Stomach (tissue), 4 donors: ENCODE results near the gene EHMT1.

Experiments used
- EP300 ChIP-seq: sonication (generic); formaldehyde crosslinking; IDR thresholded peaks from one replicate; pipeline ENCODE4 v1.6.1; 2017; ENCODE audit warnings: antibody characterized with exemption
- POLR2A ChIP-seq, 4 donors: fragments of 450-650 bp; IDR thresholded peaks; one replicate each; pipeline ENCODE4 v1.6.1; 2016; ENCODE audit warnings: antibody characterized with exemption in 4 of 4, control low read depth in 2 of 4, mild to moderate bottlenecking in 1 of 4, moderate library complexity in 1 of 4
- POLR2AphosphoS5 ChIP-seq, 3 donors: sonication (generic); formaldehyde crosslinking; IDR thresholded peaks; one replicate each; pipeline ENCODE4 v1.6.1; 2016; ENCODE audit warnings: antibody characterized with exemption in 3 of 3
- TF ChIP-seq, protein P1 (sequence below), 7 experiments: fragments of 450-650 bp in 4 of 7; fragments of 200-600 bp in 3 of 7; sonication (generic) in 3 of 7; IDR thresholded peaks; one replicate each; pipeline ENCODE4 v1.5.1; 2016 to 2019; ENCODE audit warnings: antibody characterized with exemption in 7 of 7, control low read depth in 2 of 7, mild to moderate bottlenecking in 1 of 7

GRCh38 chr9:137815256-137816255 is 196.8 kb downstream of the EHMT1 start:
- TF ChIP-seq POLR2A (IDR thresholded peaks at IDR 0.05) = no peak
- TF ChIP-seq, protein P1, sequence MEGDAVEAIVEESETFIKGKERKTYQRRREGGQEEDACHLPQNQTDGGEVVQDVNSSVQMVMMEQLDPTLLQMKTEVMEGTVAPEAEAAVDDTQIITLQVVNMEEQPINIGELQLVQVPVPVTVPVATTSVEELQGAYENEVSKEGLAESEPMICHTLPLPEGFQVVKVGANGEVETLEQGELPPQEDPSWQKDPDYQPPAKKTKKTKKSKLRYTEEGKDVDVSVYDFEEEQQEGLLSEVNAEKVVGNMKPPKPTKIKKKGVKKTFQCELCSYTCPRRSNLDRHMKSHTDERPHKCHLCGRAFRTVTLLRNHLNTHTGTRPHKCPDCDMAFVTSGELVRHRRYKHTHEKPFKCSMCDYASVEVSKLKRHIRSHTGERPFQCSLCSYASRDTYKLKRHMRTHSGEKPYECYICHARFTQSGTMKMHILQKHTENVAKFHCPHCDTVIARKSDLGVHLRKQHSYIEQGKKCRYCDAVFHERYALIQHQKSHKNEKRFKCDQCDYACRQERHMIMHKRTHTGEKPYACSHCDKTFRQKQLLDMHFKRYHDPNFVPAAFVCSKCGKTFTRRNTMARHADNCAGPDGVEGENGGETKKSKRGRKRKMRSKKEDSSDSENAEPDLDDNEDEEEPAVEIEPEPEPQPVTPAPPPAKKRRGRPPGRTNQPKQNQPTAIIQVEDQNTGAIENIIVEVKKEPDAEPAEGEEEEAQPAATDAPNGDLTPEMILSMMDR (IDR thresholded peaks at IDR 0.05) = no peak
- TF ChIP-seq POLR2AphosphoS5 (IDR thresholded peaks at IDR 0.05) = no peak
- no peak for TF ChIP-seq EP300
